GM12801 (cell line): ENCODE data around the gene CASP12.

Source experiments
- CTCF ChIP-seq: IDR thresholded peaks from one replicate; pipeline ENCODE4 v1.5.1; 2011; ENCODE audit warnings: control low read depth; ENCODE audit not compliant: insufficient read length; ENCODE audit errors: extremely low read depth

Gene CASP12

GRCh38 chr11:104883342-104883741 is 14.9 kb downstream of the CASP12 start:
- TF ChIP-seq CTCF, result no peak

GRCh38 chr11:104881117-104881794 is 17.0 kb downstream of the CASP12 start:
- TF ChIP-seq CTCF, result no peak

GRCh38 chr11:104879514-104880190 is 18.6 kb downstream of the CASP12 start:
- no peak for TF ChIP-seq CTCF

GRCh38 chr11:104876861-104877431 is 21.3 kb downstream of the CASP12 start:
- TF ChIP-seq CTCF, result no peak

GRCh38 chr11:104876324-104876723 is 21.9 kb downstream of the CASP12 start:
- no peak for TF ChIP-seq CTCF

GRCh38 chr11:104873252-104873651 is 25.0 kb downstream of the CASP12 start:
- TF ChIP-seq CTCF, result no peak

- TF ChIP-seq CTCF, result no peak
These were observed 25.9 kb downstream of the CASP12 start for GRCh38 chr11:104872393-104872792.
